GM12878 (cell line): ENCODE results near the gene CYTIP. TPM values are rescaled to one million over a fixed set of nuclear protein-coding genes. Genes with fewer than 3 reads are reported as not detected.

Experiments used
- BCL3 ChIP-seq: IDR thresholded peaks from 2 replicates; pipeline ENCODE4 v1.6.1; 2011; ENCODE audit warnings: borderline replicate concordance, low read depth, mild to moderate bottlenecking, moderate library complexity, low read length; ENCODE audit not compliant: insufficient read depth, poor library complexity, severe bottlenecking
- BCLAF1 ChIP-seq: fragments of 450-650 bp; IDR thresholded peaks from 2 replicates; pipeline ENCODE4 v1.6.1; 2017; ENCODE audit warnings: antibody characterized with exemption, mild to moderate bottlenecking, moderate library complexity
- BHLHE40 ChIP-seq, 2 experiments: fragments of 450-650 bp in 1 of 2; IDR thresholded peaks; 2 replicates each; pipeline ENCODE4 v1.6.1; 2011 to 2017; ENCODE audit warnings: low read depth in 2 of 2, borderline replicate concordance in 1 of 2, improper control_type of control experiment in 1 of 2, low read length in 1 of 2, mild to moderate bottlenecking in 1 of 2
- CTCF ChIP-seq, 3 experiments: IDR thresholded peaks in 2 of 3; conservative IDR thresholded peaks in 1 of 3; 2 replicates each; pipeline ENCODE4 v1.5.1; 2011; ENCODE audit warnings: low read depth in 3 of 3, low read length in 3 of 3, mild to moderate bottlenecking in 3 of 3, control low read depth in 2 of 3, moderate library complexity in 2 of 3, inconsistent platforms in 1 of 3, mixed read lengths in 1 of 3; ENCODE audit not compliant: control insufficient read depth in 2 of 3, insufficient read depth in 1 of 3; ENCODE audit errors: extremely low read depth in 1 of 3
- ESRRA ChIP-seq: IDR thresholded peaks from 2 replicates; pipeline ENCODE4 v1.6.1; 2012; ENCODE audit warnings: mild to moderate bottlenecking, low read length, improper control_type of control experiment
- FOXM1 ChIP-seq: IDR thresholded peaks from 2 replicates; pipeline ENCODE4 v1.6.1; 2012; ENCODE audit warnings: low read depth, mild to moderate bottlenecking, inconsistent platforms, low read length, moderate library complexity
- HSF1 ChIP-seq: fragments of 150-350 bp; IDR thresholded peaks from 2 replicates; pipeline ENCODE4 v1.6.1; 2014; ENCODE audit warnings: mild to moderate bottlenecking, low read depth, low read length
- IRF3 ChIP-seq: fragments of 450-650 bp; IDR thresholded peaks from 2 replicates; pipeline ENCODE4 v1.6.1; 2014; ENCODE audit warnings: mild to moderate bottlenecking
- MEF2A ChIP-seq: IDR thresholded peaks from 2 replicates; pipeline ENCODE4 v1.6.1; 2011; ENCODE audit warnings: low read depth, mild to moderate bottlenecking, low read length, moderate library complexity; ENCODE audit not compliant: insufficient read depth
- MXI1 ChIP-seq: fragments of 150-350 bp; IDR thresholded peaks from 2 replicates; pipeline ENCODE4 v1.6.1; 2011; ENCODE audit warnings: low read depth, mild to moderate bottlenecking, inconsistent platforms, low read length, improper control_type of control experiment
- NR2F1 ChIP-seq: fragments of 450-650 bp; conservative IDR thresholded peaks from 2 replicates; pipeline ENCODE4 v1.6.1; 2017; ENCODE audit warnings: mild to moderate bottlenecking
- POLR2AphosphoS2 ChIP-seq: IDR thresholded peaks from 2 replicates; pipeline ENCODE4 v1.6.1; 2011; ENCODE audit warnings: low read depth, mild to moderate bottlenecking, low read length, improper control_type of control experiment, moderate library complexity
- RAD21 ChIP-seq: IDR thresholded peaks from 2 replicates; pipeline ENCODE4 v1.6.1; 2011; ENCODE audit warnings: mild to moderate bottlenecking, low read depth, low read length, moderate library complexity; ENCODE audit not compliant: insufficient read depth
- RCOR1 ChIP-seq: conservative IDR thresholded peaks from 2 replicates; pipeline ENCODE4 v1.6.1; 2012; ENCODE audit warnings: low read depth, low read length, improper control_type of control experiment
- RUNX3 ChIP-seq: IDR thresholded peaks from 2 replicates; pipeline ENCODE4 v1.6.1; 2012; ENCODE audit warnings: low read length, inconsistent platforms
- SKIL ChIP-seq: fragments of 450-650 bp; IDR thresholded peaks from 2 replicates; pipeline ENCODE4 v1.6.1; 2017; ENCODE audit warnings: mild to moderate bottlenecking, low read depth, inconsistent platforms; ENCODE audit not compliant: poor library complexity, severe bottlenecking
- TBL1XR1 ChIP-seq: IDR thresholded peaks from 2 replicates; pipeline ENCODE4 v1.6.1; 2012; ENCODE audit warnings: low read depth, low read length, improper control_type of control experiment
- YY1 ChIP-seq: IDR thresholded peaks from 2 replicates; pipeline ENCODE4 v1.6.1; 2011; ENCODE audit warnings: low read depth, mild to moderate bottlenecking, low read length
- ZBED1 ChIP-seq: IDR thresholded peaks from 2 replicates; pipeline ENCODE4 v1.6.1; 2016; ENCODE audit warnings: borderline replicate concordance
- polyA plus RNA-seq, 11 experiments: library from polyadenylated mRNA; depleted of rRNA in 4 of 11; unstranded in 6 of 11; stranded (reverse) in 5 of 11; fragments of >200 nt; fragmentation: Nextera tagmentation in 4 of 11; fragmentation: Illumina TruSeq in 1 of 11; extraction: Ambion mirVana in 4 of 11; extraction: Trizol in 1 of 11; gene quantifications; 1 replicate in 1 of 11; 2 replicates in 10 of 11; pipeline versions ENCODE4 v1.2.1 to v1.2.3, GENCODE V29; 2011 to 2016; ENCODE audit warnings: inconsistent platforms in 2 of 11, missing spikeins in 2 of 11, low read depth in 1 of 11
- total RNA-seq, 4 experiments: library from RNA; depleted of rRNA in 3 of 4; stranded (reverse); fragments of >200 nt in 3 of 4; fragmentation: Illumina TruSeq in 1 of 4; extraction: Trizol in 1 of 4; gene quantifications; 2 replicates each; pipeline versions ENCODE4 v1.2.1 to v1.2.3, GENCODE V29; 2013 to 2021

CYTIP gene
- total and polyA plus RNA-seq, 10 of the 15 experiments (the other 5 are each of a cell fraction or from before 2014, with no cell fraction given), result 55.1 to 178 (median 73.4) TPM

- TF ChIP-seq MXI1, result no peak
- TF ChIP-seq TBL1XR1, result peak; percentile 80; the same call in 1 of the 2 replicates
- TF ChIP-seq ESRRA, result no peak
- peak; percentile 88; the same call in 1 of the 2 replicates for TF ChIP-seq ZBED1
- TF ChIP-seq MEF2A, result peak; percentile 72; the same call in 1 of the 2 replicates
- peak; percentile 71 for TF ChIP-seq BCL3
- TF ChIP-seq POLR2AphosphoS2, result no peak
- 0 out of 2 replicates have a peak, but pooled peaks have one; percentile 17 for TF ChIP-seq RAD21
- peak; percentile 99 for TF ChIP-seq RUNX3
- TF ChIP-seq BCLAF1, result no peak
- no peak for TF ChIP-seq NR2F1
- peak; percentile 91 for TF ChIP-seq FOXM1
- TF ChIP-seq IRF3, result no peak
- no peak for TF ChIP-seq CTCF (IDR thresholded peaks at IDR 0.05 in 2 of 3, conservative IDR thresholded peaks at IDR 0.05 in 1 of 3; ENCODE audit: control insufficient read depth in 2 of 3, extremely low read depth in 1 of 3, insufficient read depth in 1 of 3, low read depth in 3 of 3, low read length in 3 of 3)
- TF ChIP-seq HSF1, result no peak
- no peak for TF ChIP-seq YY1
- no peak for TF ChIP-seq RCOR1
- TF ChIP-seq SKIL, result peak; percentile 100
- TF ChIP-seq BHLHE40 (IDR thresholded peaks at IDR 0.05; ENCODE audit: borderline replicate concordance in 1 of 2, low read depth in 2 of 2, low read length in 1 of 2), result peak; percentile 89 to 93
These were observed 39.5 kb downstream of the CYTIP start (continued) for GRCh38 chr2:157404363-157404762.
